ENCODE measurements around the gene SGMS1. TPM values are rescaled to one million over a fixed set of nuclear protein-coding genes. Genes with fewer than 3 reads are reported as not detected.

Gene SGMS1
- total RNA-seq, 1 donor from 2014 or later: 25.6 TPM

DNA sequence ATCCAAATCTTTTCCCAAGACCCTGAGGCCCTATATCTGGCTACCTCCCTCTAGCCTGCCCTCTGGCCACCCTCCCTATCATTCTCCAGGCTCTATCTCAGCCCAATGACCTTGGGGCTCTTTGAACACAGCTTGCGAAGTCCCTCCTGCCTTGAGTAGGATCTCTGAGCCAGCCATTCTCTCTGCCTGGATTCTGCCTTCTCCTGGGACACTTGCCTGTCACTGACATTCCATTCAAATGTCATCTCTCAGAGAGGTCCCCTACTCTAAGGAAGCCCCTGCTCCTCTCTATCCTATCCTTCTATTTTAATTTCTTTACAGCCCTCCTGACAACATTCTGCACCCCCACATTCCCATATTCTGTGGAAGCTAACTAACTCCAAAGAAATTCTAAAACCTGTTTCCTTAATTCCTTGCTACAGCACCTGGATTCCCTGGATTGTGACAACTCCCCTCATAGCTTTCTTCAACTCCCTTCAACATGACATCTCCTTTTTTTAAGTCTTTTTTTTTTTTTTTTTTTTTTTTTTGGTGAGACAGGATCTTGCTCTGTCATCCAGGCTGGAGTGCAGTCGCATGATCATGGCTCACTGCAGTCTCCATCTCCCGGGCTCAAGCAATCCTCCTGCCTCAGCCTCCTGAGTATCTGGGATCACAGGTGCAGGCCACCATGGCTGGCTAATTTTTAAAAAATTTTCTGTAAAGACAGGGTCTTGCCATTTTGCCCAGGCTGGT lies 291.5 kb downstream of the SGMS1 start:
- H3K36me3 ChIP-seq (ENCODE audit: insufficient read depth, low read length): no peaks in the 10 kb centered on the region
- no peaks in the 10 kb centered on the region for H4K20me1 ChIP-seq (ENCODE audit: insufficient read depth, low read length)
- H3K9me3 ChIP-seq (ENCODE audit: insufficient read depth, low read depth, low read length): no peaks in the 10 kb centered on the region
- Mint-ChIP-seq H3K4me3 (ENCODE audit: unreplicated experiment) (no peak overlapping the region), H3K27ac (ENCODE audit: unreplicated experiment) (no peak overlapping the region), H3K36me3 (ENCODE audit: low read depth, unreplicated experiment) (no peaks in the 10 kb centered on the region), H3K9me3 (ENCODE audit: unreplicated experiment) (no peaks in the 10 kb centered on the region), H3K4me1 (ENCODE audit: low read depth, unreplicated experiment) (no peaks in the 10 kb centered on the region), H3K27me3 (ENCODE audit: low read depth, unreplicated experiment) (no peaks in the 10 kb centered on the region)
- H3K27me3 ChIP-seq (ENCODE audit: insufficient read depth, low read length): no peaks in the 10 kb centered on the region
- no peak overlapping the region for H3K27ac ChIP-seq (ENCODE audit: low read depth, low read length)
- no peaks in the 10 kb centered on the region for H3K4me1 ChIP-seq (ENCODE audit: insufficient read depth, low read length)
- FAIRE-seq (no peak), DNase-seq (ENCODE audit: low read depth) (no peak)
- H3K4me3 ChIP-seq (ENCODE audit: insufficient read depth, low read depth, low read length): no peak overlapping the region
- no peaks in the 10 kb centered on the region for H3K79me2 ChIP-seq (ENCODE audit: insufficient read depth, low read length)
- H2AFZ ChIP-seq (ENCODE audit: low read depth, low read length): no peak overlapping the region
- no peak overlapping the region for H3K9ac ChIP-seq (ENCODE audit: low read length)
- no peak for TF ChIP-seq CTCF (IDR thresholded peaks at IDR 0.05; ENCODE audit: insufficient read depth, low read depth, low read length)
- no peak for TF ChIP-seq EZH2 (IDR thresholded peaks at IDR 0.05; ENCODE audit: insufficient read depth, low read length)
- no peak overlapping the region for H3K4me2 ChIP-seq (ENCODE audit: low read length)

DNA sequence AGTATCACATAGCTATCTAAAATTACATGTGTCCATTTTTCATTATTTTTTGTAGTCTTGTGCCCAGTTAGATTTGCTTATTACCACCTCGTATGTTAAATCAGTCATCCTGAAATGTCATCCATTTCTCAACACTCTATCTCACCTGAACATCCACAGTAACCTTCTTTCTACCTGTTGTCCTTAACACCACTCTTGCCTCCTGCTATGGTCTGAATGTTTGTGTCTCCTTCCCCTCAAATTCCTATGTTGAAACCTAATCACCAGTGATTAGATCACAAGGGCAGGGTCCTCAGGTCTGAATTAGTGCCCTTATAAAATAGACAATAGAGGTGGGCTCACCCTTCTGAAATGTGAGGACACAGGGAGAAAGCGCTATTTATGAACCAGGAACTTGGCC lies 292.3 kb downstream of the SGMS1 start:
- H3K4me3 Mint-ChIP-seq (ENCODE audit: unreplicated experiment): no peak overlapping the region
- no peak overlapping the region for H3K27ac ChIP-seq (ENCODE audit: low read depth, low read length)
- no peaks in the 10 kb centered on the region for H3K36me3 Mint-ChIP-seq (ENCODE audit: low read depth, unreplicated experiment)
- H3K4me1 Mint-ChIP-seq (ENCODE audit: low read depth, unreplicated experiment): peaks cover 7% of the 10 kb centered on the region
- TF ChIP-seq EZH2 (IDR thresholded peaks at IDR 0.05; ENCODE audit: insufficient read depth, low read length): no peak
- no peak for TF ChIP-seq CTCF (IDR thresholded peaks at IDR 0.05; ENCODE audit: insufficient read depth, low read depth, low read length)
- H3K27ac Mint-ChIP-seq (ENCODE audit: unreplicated experiment): no peak overlapping the region
- no peak overlapping the region for H3K4me2 ChIP-seq (ENCODE audit: low read length)
- no peak overlapping the region for H3K9ac ChIP-seq (ENCODE audit: low read length)
- H3K4me3 ChIP-seq (ENCODE audit: insufficient read depth, low read depth, low read length): no peak overlapping the region
- FAIRE-seq (no peak), DNase-seq (ENCODE audit: low read depth) (no peak)
- H4K20me1 ChIP-seq (ENCODE audit: insufficient read depth, low read length): no peaks in the 10 kb centered on the region
- H3K27me3 Mint-ChIP-seq (ENCODE audit: low read depth, unreplicated experiment): no peaks in the 10 kb centered on the region
- no peak overlapping the region for H2AFZ ChIP-seq (ENCODE audit: low read depth, low read length)
- no peaks in the 10 kb centered on the region for H3K36me3 ChIP-seq (ENCODE audit: insufficient read depth, low read length)
- peaks cover 6% of the 10 kb centered on the region for H3K4me1 ChIP-seq (ENCODE audit: insufficient read depth, low read length)
- H3K79me2 ChIP-seq (ENCODE audit: insufficient read depth, low read length): no peaks in the 10 kb centered on the region
- H3K9me3 Mint-ChIP-seq (ENCODE audit: unreplicated experiment): no peaks in the 10 kb centered on the region
- H3K9me3 ChIP-seq (ENCODE audit: insufficient read depth, low read depth, low read length): no peaks in the 10 kb centered on the region
- no peaks in the 10 kb centered on the region for H3K27me3 ChIP-seq (ENCODE audit: insufficient read depth, low read length)
